Brain microvascular endothelial cell (primary cell): ENCODE data around the gene F8.

Source experiments
- DNase-seq: peaks from one replicate; pipeline ENCODE4 v3.0.0-alpha.2; 2020
- H3K27ac ChIP-seq: fragments of 250-450 bp; sonication (Bioruptor Pico); 2 replicates; pipeline ENCODE4 v1.5.1; 2020; ENCODE audit warnings: mild to moderate bottlenecking, moderate library complexity
- H3K27me3 ChIP-seq: fragments of 250-450 bp; sonication (Bioruptor Pico); replicated peaks from 2 replicates; pipeline ENCODE4 v1.5.1; 2020; ENCODE audit warnings: mild to moderate bottlenecking
- H3K36me3 ChIP-seq: fragments of 250-450 bp; sonication (Bioruptor Pico); replicated peaks from 2 replicates; pipeline ENCODE4 v1.5.1; 2020; ENCODE audit warnings: mild to moderate bottlenecking
- H3K4me3 ChIP-seq: 2 replicates; pipeline ENCODE4 v1.5.1; 2011; ENCODE audit warnings: low read depth, mild to moderate bottlenecking, control low read depth, low read length, moderate library complexity
- in situ Hi-C: cut with HindIII; loops from 2 replicates; pipeline ENCODE4 v1.10.0; 2017; ENCODE audit warnings: low sequenced_read_pairs, low pct_ligation_motif_present
- TF ChIP-seq, protein P1 (sequence below): IDR thresholded peaks from 2 replicates; pipeline ENCODE4 v1.5.1; 2011; ENCODE audit warnings: low read depth, mild to moderate bottlenecking, moderate library complexity, low read length, control low read depth, inconsistent platforms; ENCODE audit errors: missing control alignments

Gene F8

GRCh38 chrX:154802947-154803346, 219.6 kb downstream of the F8 start:
- no peak overlapping the region for H3K4me3 ChIP-seq
- H3K27ac ChIP-seq: no peak overlapping the region
- no peaks in the 10 kb centered on the region for H3K36me3 ChIP-seq
- no peak for DNase-seq
- in situ Hi-C loops: no loop called here
- no peaks in the 10 kb centered on the region for H3K27me3 ChIP-seq
- TF ChIP-seq, protein P1, sequence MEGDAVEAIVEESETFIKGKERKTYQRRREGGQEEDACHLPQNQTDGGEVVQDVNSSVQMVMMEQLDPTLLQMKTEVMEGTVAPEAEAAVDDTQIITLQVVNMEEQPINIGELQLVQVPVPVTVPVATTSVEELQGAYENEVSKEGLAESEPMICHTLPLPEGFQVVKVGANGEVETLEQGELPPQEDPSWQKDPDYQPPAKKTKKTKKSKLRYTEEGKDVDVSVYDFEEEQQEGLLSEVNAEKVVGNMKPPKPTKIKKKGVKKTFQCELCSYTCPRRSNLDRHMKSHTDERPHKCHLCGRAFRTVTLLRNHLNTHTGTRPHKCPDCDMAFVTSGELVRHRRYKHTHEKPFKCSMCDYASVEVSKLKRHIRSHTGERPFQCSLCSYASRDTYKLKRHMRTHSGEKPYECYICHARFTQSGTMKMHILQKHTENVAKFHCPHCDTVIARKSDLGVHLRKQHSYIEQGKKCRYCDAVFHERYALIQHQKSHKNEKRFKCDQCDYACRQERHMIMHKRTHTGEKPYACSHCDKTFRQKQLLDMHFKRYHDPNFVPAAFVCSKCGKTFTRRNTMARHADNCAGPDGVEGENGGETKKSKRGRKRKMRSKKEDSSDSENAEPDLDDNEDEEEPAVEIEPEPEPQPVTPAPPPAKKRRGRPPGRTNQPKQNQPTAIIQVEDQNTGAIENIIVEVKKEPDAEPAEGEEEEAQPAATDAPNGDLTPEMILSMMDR: no peak

DNA sequence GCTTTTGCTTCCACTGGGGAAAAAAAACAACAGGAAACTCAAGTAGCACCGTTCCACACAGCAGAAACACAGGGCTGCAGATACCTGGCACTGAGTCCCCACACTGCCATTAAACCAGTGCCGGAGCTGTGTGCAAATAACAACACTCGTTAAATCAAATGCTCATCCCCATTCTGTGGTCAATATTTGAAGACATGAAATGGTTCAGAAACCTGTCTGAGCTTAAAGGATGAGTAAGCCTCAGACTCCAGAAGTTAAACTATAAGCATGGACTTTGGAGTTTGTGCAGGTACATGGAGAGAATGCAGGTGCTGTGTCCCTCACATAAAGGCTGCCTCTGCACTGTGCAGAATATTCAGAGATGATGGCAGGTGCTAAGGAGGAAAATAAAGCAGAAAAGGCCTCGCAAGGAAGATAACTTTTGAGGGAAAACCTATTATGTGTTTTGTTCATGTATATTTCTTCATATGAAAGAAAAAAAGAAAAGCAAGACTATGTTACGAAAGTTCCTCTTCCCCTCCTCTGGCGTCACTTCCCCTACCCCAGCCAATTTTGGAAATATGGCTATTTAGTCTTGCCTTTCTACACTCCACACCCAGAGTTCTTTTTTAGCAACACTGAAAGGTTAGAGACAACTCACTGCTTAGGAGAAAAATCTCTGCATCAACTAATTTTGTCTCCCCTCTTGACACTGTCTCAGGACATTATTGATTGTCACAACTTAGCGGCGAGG, 221.9 kb downstream of the F8 start:
- in situ Hi-C loops: no loop called here
- Histone ChIP-seq H3K4me3 (no peak overlapping the region), H3K27ac (no peak overlapping the region), H3K36me3 (no peaks in the 10 kb centered on the region), H3K27me3 (no peaks in the 10 kb centered on the region)
- TF ChIP-seq, protein P1: no peak
- no peak for DNase-seq

- TF ChIP-seq, protein P1: no peak
These were observed 222.8 kb downstream of the F8 start for GRCh38 chrX:154799556-154800348.

GRCh38 chrX:154797006-154797405, 225.5 kb downstream of the F8 start:
- H3K36me3 ChIP-seq: no peaks in the 10 kb centered on the region
- in situ Hi-C loops: no loop called here
- H3K27me3 ChIP-seq: no peaks in the 10 kb centered on the region
- H3K27ac ChIP-seq: no peak overlapping the region
- peak; percentile 19 for DNase-seq
- TF ChIP-seq, protein P1: no peak
- no peak overlapping the region for H3K4me3 ChIP-seq

More at GRCh38 chrX:154799556-154800348, 222.8 kb downstream of the F8 start:
- in situ Hi-C loops: no loop called here
- H3K27ac ChIP-seq: peak overlapping the region; percentile 84
- H3K4me3 ChIP-seq: no peak overlapping the region
- DNase-seq: no peak
- H3K27me3 ChIP-seq: no peaks in the 10 kb centered on the region
- H3K36me3 ChIP-seq: no peaks in the 10 kb centered on the region

GRCh38 chrX:154795016-154795415, 227.5 kb downstream of the F8 start:
- Histone ChIP-seq H3K36me3 (no peaks in the 10 kb centered on the region), H3K27ac (no peak overlapping the region), H3K27me3 (no peaks in the 10 kb centered on the region), H3K4me3 (no peak overlapping the region)
- DNase-seq: no peak
- TF ChIP-seq, protein P1: no peak
- in situ Hi-C loops: no loop called here
